NCI-H1417 treated with DMSO at 0.1 percent for 48 hours (cell line): ENCODE measurements around the gene ACSBG1.

ENCODE experiments used
- DNase-seq: peaks from one replicate; lab custom pipeline; 2025; lab: John Stamatoyannopoulos, UW

ACSBG1 gene

DNA sequence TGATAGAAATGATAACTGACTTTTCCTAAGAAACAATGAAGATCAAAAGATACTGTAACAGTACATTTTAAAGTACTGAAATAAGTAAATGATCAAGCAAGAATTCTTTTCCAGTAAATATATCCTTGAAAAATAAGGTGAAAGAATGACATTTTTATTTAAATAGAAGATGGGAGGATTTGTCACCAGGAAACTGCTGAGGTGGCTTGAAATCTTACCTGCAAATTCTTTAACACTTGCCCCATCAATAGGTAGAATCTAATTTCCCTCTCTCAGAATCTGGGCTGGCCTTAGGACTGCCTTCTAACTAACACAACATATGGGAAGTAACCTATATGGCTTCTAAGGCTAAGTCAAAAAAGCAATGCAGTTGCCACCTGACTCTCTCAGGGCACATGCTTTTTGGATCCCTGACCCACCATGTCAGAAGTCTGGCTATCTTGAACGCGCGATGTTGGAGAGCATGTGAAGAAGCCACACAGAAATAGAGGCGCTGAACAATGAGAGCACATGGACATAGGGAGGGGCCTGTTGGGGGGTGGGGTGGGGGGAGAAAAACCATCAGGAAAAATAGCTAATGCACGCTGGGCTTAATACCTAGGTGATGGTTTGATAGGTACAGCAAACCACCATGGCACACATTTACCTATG is 11.5 kb downstream of the ACSBG1 start:
- no peak for DNase-seq

DNA sequence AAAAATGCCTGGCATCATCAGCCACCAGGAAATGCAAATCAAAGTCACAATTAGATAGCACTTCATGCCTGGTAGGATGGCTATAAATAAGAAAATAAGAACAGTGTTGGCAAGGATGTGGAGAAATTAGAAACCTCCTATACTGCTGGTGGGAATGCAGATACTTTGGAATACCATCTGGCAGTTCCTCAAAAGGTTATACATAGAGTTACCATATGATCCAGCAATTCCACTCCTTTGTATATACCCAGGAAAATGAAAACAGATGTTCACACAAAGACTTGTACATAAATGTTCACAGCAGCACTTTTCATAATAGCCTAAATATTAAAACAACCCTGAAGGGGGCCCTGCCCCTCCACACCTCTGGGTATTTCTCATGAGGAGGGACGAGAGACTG is 13.7 kb downstream of the ACSBG1 start:
- DNase-seq: no peak

DNA sequence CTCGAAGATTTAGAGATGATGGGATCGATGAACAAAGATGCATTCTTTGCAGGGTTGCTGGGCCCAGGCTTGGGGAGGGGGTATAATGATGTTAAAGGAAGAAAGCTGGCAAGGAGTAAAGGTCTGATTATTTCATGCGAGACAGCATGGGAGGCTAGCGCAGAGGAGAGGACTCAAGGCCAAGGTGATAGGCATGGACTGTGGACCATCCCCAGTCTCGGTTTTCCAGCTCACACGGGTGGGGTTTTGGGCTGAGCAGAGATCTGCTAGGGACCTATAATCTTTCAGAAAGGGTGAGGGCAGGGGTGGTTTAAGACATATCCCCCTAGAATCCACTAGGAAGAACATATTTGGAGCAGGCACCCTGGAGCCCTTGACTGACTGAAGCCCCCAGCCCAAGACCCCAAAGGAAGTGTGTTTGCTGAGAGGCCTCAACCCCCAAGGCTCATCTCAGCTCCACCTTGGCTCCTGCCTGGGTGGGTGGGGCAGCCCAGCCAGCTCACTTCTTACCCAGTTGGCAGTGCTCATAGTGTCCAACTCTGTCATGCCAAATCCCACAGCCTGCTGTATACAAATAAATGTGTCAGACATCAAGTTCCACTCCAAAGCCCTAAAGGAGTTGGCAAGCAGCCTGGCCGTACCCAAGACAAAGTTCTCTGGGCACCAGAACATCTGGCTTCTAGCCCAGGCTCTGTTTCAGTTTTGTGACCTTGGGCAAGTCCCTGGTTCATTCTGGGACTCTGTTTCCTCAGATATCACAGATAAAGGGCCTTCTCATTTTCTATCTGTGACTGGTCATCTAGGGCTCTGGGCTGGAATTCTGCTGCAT is 17.9 kb downstream of the ACSBG1 start:
- no peak for DNase-seq

DNA sequence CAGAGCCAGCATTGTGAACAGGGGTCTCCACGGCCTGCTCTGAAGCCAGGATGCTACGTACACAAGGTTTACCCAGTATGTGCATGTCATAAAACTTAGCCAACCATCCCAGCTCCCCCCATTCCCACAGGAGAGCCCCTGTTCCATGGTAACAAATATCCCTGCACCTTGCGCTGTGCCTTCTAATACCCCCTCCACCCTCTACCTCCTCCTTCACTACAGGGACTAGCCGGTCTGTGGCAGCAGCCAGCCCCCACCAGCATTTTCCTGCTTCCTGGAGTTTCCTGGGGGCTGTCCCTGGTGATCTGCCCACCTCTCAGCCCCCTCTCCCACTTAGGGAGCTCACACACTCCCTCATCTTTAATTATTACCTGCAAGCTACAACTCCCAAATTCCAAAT is 20.4 kb downstream of the ACSBG1 start:
- no peak for DNase-seq

DNA sequence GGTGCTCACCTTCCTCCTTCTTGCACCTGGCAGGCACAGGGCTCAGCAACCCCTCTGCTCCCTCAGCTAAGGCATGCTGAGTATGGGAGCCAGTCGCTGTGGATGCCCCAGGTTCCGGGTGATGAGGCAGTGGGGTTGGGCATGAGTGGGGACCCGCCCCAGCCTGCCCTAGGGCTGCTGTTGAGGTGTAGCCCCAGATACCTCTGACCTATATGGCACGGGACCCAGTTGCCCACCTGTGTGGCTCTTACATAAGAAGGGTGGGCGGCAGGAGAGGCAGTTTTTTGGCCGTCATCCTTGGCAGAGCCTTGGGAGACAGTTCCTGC is 21.0 kb downstream of the ACSBG1 start:
- DNase-seq: no peak

DNA sequence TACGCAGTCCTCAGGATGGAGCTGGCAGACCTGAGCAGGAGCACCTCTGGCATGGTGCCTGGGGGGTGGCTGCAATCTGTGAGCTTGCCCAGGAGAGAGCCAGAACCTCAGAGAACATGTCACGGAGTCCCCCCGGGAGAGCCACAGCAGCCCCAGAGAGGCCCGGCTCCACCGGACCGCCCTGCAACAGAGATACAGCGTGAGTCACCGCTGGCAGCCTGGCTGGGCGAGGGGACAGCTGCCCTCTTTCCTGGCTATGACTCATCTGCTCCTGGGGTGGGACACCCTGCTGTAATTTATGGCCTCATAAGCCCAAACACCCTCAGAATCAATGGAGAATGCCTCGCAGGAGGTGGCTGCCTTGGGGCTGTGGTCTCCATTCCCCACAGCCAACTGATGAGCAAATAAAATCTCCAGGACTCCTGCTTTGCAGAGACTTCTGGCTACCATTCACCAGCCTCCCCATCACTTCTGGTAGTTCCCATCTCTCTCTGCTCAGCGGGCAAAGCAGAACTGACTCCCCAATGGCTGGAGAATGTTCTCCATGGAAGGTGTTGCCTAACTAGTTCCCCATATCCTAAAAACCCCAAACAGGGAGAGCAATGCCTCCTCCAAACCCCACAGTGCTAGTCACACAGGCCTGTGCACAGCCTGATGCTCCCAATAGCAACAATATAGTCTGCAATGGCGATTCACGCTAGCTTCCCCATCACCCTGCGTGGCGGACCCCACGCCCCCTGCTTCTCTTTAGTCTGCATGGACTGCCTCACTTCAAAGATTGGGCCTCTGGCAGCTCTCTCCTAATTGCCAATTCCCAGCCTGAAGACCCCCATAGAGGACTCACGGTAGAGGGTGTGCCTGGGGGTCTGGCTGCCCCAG is 21.6 kb downstream of the ACSBG1 start:
- DNase-seq: no peak

DNA sequence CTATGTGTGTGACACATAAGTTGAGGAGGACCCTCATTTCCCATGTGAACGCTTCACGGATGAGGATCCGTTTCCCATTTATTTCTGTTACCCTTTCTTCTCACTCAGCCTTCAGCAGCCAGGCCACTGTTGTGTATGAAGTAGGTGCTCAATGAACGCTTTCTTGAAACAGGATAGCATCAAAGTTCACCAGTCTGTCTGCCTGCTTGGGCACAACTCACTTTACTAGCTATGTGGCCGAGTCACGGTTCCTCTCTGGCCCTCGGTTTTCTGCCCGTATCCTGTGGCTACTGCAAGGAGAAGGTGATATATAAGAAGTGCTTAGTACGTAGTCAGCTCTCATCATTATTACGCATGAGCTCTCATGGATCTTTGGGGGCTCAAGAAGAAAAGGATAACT is 22.4 kb downstream of the ACSBG1 start:
- DNase-seq: no peak

DNA sequence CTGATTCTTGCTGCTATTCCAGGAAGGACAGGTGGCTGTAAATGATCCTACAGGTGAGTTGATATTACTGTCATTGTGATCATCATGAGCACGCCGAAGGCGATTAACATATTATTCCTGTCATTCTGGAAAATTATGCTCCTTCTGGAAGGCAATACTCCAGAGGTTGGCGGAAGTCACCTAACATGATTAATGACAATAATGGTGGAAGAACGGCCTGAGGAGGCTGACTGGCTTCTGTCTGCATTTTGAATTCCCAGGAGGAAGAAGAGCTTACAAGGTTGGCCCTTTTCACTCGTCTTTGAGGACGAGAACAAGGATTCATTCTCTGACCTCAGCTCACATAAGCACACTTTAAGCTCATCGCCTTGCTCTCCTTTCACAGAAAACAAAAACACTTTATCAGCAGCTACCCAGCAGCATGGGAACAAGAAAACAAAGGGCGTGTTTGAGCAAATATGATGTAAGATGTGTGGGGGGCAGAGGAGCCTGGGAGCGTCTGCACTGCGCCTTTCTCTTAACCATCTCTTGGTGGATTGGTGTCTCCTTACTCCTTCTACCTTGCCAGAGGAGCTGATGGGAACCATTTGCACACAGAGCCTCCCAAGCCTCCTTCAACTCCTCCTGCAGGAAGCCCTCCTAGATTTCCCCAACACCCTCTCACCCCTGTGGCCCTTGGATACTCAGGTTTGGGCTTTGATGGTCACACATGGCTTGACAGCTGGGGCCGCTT is 23.0 kb downstream of the ACSBG1 start:
- DNase-seq: peak; percentile 23

DNA sequence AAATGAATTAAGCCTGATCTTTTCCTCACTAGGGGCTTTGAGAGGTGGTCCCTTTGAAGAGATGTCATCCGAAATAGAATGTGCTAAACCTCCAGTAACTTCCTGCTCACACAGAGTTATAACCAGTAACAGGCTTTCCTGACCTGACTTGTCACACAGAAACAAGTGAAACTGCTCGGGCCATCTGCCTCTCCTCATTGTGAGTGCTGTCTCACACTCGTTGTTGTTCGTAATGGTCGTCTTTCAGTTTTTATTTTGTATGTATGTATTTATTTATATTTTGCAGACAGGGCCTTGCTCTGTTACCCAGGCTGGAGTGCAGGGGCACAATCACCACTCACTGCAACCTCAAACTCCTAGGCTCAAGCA is 24.0 kb downstream of the ACSBG1 start:
- DNase-seq: no peak

DNA sequence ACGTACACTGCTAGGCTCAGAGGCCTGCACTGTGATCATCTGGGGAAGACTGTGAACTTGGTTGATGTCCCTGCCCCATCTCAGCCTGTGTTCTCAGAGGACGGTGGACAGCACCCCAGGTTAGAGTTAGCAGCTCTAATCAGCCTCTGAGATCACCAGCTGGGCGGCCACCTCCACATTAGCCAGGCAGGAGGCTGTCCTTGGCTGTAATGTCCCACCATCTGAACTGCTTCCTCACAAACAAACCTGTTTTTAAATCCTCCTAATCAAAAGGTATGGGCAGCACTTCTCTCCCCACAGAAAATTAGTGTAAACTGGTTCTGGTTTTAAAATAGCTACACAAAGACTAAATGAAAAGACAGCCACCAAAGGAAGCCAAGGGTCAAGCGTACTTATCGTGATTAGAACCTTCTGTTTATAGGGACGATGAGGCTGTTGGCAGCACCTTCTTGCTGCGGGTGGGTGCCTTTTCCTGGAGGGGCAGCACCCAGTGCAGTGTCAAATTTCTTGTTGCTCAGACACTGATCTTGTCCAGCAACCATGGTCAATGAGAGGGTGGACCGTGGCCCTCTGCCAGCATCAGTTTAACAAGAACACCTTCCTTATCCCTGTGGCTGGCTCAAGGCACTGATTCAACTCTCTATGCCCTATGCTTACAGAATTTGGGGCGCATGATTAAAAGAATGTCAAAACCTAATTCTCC is 24.6 kb downstream of the ACSBG1 start:
- DNase-seq: no peak

DNA sequence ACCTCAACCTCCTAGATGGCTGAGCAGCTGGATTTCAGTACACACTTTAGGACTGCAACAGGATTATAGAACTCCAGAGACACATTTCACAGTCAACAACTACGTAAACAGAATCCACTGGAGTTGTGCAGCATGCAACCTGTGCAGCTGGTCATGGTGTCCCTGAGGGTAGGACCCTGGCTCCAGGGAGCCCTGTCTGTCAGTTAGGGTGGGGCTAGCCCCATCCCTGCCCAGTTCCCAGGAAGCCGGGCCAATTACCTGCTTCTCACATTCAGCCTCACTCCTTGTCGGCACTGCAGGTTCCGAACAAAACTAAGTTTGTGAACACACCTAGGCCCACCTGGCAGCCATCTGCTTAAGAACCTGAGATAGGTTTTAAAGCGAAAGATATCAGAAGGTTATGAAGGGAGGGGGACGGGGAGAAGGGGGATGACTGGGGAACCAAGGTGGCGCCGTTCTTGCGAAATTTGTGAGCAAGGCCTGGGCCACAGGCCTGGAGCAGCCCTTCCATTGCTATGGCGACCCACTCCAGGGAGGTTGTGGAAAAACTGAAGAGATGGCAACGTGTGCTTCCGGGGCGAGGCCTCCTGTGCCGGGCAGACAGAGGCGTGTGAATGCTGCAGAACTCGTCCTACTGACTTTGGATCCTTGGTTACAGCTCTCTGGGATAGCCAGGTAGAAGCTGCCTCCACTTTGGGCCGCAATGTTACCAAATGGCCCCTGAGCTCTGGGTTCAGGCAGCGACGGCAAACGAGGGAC is 25.3 kb downstream of the ACSBG1 start:
- no peak for DNase-seq

DNA sequence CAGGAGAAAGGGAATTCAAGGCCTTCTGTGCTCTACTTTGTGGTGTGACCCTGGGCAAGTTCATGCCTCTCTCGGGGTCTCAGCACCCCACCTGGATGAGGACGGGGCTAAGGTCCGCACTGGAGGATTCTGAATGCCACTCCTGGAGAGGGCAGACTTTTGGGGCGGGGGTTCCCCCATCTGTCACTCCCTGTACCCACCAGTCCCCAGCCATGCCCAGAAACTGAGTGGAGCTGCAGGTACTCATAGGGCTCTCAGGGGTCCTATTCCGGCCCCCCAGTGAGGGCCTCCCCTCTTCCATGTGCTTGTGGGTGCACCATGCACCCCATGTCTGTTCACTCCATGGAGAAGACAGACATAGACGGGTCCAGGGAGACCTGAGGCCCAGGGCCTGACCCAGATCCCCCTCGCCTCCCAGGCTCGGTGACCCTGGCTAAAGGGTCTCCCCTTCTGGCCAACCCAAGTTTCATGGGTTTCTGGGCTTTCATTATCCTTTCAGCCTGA is 26.0 kb downstream of the ACSBG1 start:
- DNase-seq: no peak

DNA sequence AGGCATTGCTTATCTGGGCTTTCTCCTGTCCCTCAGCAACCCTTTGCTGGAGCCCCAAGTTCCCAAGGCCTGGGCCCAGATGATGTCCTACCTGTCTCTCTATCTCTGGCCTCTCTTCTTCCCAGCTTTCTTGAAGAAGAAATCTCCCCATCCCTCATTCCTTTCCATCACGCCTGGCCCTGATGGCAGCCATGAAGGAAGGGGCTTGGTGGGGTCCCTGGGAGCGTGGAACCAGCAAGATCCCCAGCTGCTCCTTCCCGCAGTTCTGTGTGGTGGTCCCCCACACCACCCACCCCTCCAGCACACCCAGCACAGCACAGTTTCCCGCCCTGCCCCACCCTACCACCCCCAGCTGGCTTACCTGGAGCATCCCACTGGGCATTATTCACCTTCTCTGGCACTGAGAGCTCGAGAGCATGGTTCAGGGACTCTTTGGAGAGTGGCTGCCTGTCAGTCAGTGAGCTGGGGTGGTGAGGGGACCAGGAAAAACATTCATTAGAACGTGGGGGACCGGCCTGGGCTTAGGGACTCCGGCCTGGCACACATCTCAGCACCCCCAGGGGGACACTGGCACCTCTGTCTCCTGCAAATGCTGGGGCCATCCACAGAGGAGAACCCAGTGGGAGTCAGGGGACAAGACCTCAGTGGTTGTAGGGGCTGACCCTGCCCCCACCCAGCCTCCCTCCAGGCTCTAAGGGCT is 26.6 kb downstream of the ACSBG1 start:
- no peak for DNase-seq

DNA sequence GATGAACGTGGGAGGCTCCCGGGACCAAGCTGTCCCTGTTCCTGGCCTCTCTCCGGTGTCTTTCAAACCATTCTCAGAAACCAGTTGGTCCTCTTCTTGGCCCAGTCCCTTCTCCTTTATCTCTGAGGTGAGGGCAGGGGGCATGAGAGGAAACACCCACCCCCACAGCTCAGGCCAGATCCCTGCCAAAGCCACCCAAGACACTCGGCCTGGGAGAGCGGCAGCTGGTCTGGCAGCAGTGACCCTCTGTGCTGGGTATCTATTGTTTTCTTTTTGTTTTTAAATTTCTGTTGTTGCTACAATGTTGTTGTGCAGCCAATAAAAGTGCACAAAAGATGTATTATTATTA is 27.3 kb downstream of the ACSBG1 start:
- DNase-seq: no peak

DNA sequence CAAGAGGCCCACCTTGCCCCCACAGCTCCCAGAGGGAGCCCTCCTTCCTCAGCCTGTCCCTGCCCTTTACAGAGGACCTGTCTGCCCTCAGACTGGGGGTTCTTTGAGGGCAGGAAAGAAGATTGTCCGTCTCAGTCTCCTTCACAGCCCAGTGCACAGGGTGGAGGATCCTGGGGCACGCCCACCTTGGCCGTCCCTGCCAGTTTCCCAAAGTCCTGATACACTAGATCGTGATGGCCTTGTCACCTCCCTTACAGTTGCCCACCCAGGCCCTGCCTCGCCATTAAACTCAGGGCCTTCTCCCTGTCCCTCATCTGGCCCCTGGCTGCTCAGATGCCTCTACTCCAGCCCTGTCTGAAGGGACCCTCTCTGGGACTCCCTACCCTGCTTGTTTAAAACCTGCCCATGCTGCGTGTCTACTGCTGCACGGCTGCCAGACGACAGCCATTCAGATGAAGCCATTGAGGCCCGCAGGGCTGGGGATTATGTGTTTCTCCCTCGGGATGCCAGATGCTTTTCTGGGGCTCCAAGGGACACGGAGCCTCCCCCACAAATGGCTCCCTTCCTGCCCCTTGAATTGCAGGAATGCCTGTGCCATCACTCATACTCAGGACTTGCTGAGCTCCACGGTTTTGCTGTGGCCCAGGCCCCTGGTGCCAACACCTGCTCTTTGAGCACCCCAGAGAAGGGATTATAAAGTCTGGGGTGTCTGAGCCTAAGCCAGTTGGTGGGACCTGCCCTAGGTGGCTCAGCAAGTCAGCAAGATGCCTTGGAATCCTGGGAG is 27.8 kb downstream of the ACSBG1 start:
- no peak for DNase-seq

DNA sequence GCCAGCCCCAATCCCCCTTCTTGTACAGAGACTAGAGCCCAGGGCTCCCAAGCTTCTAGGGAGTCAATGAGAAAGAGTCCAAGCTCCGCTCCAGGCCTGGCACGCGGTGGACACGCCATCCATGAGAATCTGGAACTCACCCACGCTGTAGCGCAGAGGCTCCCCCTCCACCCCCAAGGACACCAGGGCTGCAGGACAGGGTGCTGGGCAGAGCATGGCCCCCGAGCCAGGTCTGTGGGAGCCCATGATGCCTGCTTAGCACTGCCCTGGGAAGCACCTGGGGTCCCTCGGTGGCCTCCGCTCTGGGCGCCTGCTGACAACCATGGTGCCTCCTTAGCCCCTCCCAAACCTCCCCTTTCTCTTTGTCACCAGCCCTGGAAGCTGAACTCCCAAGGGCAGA is 28.5 kb downstream of the ACSBG1 start:
- no peak for DNase-seq

DNA sequence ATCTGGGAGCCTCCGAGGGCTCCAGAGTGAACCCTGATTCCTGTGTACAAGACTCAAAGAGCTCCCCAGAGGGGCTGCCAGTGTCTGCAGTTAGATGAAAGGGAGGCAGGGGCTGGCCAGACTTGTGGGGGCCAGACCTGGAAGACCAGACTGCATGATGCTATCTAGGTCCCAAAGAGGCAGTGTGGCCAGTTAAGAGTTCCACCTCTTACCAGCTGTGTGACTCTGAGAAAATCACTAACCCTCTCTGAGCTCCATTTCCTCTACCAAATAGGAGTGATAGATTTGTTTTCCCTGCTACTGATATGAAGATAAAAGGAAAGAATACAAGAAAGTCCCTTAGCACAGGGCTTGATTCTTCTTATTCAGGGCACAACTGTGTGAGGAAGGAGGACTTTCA is 29.0 kb downstream of the ACSBG1 start:
- DNase-seq: no peak

DNA sequence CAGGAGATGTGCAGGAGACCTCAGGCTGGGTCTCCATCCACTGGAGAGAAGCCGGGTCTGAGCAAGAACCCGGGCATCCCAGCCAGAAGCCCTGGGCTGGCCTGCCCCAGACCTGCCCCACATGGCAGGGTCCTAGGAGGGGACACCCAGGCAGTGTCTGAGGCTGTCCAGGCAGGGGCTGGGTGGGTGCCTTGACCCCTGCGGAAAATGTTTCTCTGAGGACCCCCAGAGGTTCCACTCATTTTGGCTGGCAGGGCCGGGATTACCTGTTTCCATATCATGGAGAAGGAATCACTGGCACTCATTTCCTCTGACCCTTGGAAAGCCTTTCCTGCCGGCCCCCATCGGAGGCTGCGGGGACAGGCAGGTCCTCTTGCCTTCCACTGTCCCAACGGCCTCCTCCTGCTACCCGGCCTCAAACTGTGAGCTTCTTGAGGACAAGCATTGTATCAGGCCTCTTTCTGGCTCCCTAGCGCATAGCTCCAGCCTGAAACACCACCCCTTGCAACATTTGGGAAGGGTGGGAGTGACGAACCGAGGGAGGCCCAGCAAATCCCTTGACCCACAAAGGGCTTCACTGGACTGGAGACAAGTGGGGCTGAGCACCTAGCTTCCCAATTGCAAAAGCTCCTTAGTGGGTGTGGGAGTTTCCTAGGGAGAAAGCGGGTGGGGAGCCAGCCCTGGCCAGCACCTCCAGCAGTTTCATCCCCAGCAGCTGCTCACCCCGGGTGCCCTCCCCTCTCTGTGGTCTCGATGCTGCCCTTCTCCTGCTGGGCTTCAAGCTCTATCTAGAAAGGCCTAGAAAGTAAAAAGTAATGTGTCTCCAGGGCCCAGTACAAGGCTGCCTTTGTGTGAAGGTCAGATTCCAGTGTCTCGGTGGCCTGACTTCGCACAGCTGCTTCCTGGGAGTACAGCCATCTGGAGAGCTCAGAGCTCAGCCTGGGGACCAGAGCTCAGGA is 29.7 kb downstream of the ACSBG1 start:
- DNase-seq: no peak
